GM18519 (cell line): ENCODE data around the gene ZNF335.
"Not testable (repeated sequence)": the region's sequence is repeated elsewhere in the genome, so short reads cannot be mapped to it uniquely, and the experiment has no call there.

Experiments
- ATAC-seq: cut with Tn5 transposase; IDR thresholded peaks from one replicate; pipeline ENCODE4 v1.9.1; 2021; ENCODE audit warnings: mild to moderate bottlenecking, moderate library complexity; ENCODE audit not compliant: unreplicated experiment, low FRiP score

Gene ZNF335

GRCh38 chr20:45956326-45956725, 15.7 kb downstream of the ZNF335 start:
- ATAC-seq, result not testable (repeated sequence)

DNA sequence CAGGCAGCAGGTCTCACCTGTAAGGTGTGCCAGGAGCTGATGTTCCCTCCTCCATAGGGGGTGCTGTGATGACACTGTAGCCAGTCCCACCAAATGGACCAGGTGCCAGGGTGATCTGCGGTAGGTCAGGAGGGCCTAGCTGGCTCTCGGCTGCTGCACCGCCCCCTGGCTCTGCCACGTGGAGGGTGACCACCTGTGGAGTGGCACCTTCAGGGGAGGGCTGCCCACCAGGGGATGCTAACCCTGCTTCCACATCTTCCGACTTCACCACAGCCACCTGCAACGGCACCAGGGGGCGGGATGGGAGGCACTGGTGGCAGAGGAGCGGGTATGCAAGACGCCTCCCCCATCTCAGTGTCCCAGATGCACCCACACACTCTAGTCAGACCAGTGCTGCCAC, 18.3 kb downstream of the ZNF335 start:
- no peak for ATAC-seq

DNA sequence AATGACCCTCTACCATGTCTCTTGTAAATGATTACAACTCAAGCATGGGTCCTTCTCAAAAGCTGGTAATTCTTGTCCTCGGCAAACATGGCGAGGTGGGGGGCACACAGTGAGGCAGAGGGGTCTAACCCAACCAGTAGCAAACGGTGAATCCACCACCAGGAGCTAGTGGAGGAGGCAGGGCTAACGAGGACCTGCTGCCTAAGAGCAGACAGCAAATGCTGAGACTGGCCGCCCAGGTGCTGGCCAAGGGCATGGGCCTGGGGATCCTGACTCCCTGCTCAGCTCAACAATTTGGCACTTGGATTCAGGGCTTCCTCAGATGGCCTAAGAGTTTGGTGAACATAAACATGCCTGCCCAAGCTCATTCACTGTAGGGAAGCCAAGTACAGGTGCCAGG, 19.1 kb downstream of the ZNF335 start:
- ATAC-seq, result no peak

DNA sequence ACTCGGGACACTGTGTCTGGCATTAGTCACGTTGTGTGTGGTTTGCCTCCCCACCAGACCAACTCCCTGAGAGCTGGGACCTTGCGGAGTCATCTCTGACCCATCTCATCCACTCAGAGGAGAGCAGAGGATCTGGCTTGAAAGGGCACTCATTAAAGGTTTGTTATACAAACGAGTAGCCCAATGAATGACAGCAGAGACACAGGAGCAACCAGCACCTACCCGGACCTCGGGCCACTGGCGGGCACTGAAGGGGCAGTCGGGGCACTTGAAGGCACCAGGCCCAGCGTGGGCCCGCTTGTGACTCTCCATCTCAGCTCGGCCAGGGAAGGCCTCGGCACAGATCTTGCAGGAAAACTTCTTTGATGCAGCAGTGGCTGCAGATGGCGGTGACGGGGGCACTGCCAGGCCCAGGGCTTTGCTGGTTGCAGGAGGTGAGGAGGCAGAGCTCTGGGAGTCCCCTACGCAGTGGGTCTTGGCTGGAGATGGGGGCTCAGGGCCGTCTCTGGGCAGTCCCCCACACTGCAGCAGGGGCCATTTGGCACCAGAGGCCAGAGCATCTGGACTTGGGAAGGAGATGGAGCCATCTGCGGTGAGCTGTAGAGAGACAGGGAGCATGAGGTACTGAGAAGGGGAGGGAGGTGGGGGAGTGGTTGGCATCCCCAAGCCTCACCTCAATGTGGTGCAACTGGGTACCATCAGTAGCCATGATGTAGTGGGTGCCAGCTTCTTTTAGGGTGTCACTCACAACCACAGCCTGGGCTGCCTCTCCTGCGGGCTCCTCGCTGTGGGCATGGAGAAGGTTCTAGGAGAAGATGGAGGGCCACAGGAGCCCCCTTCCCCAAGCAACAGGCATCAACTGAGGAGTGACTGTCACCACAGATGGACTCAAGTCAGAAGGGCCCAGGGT, 19.8 kb downstream of the ZNF335 start:
- no peak for ATAC-seq

DNA sequence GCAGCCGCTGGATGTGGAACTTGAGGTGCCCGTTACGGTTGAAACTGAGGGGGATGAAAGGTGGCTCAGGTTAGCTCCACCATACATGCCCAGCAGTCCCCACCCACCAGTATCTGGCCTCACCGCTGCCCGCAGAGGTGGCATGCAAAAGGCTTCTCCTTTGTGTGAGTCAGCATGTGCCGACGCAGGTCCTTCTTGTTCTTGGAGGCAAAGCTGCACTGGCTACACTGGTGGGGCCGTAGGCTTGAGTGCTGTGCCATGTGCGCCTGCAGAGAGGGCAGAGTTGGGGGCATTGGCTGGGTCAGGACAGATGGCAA, 21.7 kb downstream of the ZNF335 start:
- no peak for ATAC-seq

DNA sequence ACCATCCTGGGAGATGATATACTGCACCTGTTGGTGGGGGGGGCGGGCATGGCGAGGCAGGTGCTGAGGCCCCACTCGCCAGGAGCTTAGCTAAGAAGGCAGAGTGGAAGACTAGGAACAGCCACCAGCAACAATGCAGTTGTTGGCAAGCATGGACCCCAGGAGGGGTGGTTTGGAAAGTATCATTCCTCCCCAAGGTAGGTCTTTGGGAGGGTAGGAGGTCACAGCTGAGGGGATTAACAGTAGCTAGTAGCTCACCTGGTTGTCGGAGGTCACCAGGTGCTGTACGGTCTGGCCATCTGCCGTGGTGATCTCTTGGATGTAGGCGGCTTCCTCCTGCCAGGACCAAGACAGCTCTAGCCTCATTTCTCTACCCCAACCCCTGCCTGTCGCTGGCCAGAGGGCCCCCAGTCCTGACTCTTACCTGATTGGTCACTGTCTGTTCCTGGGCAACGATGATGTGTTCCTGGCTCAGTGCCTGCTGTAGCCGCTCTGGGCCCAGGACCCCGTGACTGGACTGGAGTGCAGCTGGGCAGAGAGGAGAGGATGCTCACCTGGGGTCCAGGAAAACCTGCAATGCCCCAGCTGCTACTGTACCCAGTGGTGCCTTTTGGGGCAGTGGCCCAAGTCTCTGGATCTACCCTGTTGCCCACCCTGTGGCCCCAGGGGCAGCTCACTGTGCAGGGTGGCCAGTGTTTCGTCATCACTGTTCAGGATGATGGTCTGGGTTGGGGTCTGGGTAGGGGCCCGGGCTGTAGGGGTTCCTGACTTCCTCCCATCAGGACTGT, 22.3 kb downstream of the ZNF335 start:
- no peak for ATAC-seq

DNA sequence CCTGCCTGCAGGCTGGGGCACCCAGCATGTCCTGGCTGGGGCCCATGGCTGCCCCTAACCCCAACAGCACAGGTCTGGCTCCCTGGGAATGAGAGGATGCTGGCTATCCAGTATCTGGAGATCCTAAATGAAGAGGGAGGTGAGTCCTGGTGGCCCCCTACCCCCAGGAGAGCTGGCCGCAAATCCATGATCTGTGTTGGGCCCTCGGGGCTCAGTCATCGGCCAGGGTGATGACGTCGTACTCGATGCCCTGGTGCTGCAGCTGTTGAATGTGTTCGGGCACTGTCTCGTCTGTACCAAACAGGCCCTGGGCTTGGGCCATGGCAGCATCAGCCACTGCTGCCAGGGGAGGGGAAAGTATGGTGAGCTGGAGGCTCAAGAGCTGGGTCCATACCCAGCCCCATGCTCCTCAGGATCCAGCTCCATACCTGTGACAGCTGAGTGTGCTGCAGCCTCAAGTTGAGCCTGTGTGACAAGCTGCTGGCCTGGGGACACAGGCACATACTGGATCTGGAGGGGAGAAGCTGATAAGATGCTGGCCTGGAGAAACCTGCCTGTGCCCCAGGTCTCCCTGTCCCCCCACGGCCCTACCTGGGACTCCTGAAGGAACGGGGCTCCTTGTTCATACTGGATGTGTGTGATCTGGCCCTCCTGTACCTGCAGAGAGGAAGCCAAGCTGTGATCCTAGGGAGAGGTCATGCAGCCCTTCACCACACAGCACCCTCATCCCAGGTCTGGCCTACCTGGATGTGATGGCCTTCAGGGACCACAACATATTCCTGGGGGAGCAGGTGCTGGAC, 23.1 kb downstream of the ZNF335 start:
- no peak for ATAC-seq

GRCh38 chr20:45948261-45948733, 23.7 kb downstream of the ZNF335 start:
- ATAC-seq, result no peak

DNA sequence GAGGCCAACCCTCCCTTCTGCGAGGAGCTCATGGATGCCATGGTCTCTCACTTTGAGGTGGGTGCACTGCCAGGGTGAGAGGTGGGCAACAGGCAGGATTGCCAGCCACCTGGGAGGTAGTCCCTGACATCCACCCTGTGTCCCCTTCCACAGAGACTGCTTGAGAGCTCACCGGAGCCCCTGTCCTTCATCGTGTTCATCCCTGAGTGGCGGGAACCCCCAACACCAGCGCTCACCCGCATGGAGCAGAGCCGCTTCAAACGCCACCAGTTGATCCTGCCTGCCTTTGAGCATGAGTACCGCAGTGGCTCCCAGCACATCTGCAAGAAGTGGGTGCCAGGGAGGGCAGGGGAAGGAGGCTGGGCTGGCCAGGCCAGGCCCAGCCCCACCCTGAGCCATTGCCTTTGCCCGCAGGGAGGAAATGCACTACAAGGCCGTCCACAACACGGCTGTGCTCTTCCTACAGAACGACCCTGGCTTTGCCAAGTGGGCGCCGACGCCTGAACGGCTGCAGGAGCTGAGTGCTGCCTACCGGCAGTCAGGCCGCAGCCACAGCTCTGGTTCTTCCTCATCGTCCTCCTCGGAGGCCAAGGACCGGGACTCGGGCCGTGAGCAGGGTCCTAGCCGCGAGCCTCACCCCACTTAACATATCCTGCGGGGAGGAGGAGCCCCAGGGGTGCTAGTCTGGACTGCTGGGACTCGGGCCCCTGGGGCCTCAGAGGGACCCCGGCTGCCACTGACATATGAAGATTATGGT, 24.7 kb downstream of the ZNF335 start:
- no peak for ATAC-seq

- no peak for ATAC-seq
These were observed 25.6 kb downstream of the ZNF335 start for GRCh38 chr20:45946149-45946970.

DNA sequence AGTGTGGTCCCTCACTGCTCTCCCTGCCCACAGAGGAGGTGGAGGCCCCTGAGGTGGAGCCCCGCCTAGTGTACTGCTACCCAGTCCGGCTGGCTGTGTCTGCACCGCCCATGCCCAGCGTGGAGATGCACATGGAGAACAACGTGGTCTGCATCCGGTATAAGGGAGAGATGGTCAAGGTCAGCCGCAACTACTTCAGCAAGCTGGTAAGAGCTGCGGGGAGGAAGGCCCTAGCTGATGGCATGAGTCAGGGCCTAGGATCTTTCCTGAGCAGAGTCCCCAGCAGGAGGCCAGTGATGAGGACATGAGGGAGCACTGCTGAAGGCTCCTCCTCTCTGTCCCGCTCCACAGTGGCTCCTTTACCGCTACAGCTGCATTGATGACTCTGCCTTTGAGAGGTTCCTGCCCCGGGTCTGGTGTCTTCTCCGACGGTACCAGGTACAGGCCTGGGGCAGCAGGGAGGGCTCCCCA, 26.3 kb downstream of the ZNF335 start:
- ATAC-seq, result no peak

- ATAC-seq, result no peak
These were observed 26.9 kb downstream of the ZNF335 start for GRCh38 chr20:45944965-45945677.

DNA sequence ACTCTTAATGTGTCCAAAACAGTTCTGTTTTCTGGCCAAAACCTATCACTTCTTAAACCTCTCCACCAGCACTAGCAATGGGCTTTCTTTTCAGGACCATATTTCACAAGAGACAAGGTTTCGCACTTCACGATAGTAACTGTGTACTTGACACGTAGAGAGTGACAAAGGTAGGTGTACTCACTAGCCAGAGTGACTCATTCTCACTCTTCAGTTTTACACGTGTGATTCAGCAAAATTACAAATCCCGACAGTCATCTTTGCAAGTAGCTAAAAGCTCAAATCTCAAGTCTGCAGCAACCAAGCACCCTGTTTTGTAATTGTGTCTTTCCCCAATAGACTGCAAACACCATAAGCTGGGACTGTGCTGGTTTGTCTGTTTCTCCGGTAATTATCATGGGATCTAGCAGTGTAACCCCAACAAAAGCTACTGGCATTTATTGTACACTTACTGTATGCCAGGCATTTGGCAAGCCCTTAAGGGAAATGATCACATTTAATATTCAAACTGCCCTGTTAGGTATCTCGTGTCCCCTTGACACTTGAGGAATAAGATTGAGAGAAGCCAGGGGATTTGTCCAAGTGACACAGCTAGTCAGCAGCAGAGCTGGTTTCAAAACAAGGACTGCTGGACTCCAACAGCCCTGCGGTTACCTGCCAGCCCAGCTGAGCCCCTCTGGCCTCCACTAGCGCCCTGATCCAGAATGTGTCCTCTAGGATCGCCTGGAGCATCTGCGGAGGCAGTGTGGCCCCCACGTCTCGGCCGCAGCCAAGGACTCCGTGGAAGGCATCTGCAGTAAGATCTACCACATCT, 27.6 kb downstream of the ZNF335 start:
- ATAC-seq, result no peak

GRCh38 chr20:45943613-45944012, 28.4 kb downstream of the ZNF335 start:
- no peak for ATAC-seq

DNA sequence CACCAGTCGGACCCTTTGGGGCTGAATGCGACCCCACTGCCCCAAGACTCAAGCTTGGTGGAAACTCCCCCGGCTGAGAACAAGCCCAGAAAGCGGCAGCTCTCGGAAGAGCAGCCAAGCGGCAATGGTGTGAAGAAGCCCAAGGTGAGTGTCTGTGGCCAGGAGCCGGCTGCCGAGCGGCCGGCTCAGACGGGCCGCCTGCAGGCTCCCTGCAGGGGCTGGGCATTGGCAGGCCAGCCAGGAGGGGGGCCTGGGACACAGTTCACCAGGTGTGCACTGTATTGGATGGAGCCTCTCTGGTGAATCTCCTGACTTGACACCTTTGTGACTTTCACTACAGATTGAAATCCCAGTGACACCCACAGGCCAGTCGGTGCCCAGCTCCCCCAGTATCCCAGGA, 31.5 kb downstream of the ZNF335 start:
- no peak for ATAC-seq

- no peak for ATAC-seq
These were observed 31.9 kb downstream of the ZNF335 start for GRCh38 chr20:45940053-45940452.

DNA sequence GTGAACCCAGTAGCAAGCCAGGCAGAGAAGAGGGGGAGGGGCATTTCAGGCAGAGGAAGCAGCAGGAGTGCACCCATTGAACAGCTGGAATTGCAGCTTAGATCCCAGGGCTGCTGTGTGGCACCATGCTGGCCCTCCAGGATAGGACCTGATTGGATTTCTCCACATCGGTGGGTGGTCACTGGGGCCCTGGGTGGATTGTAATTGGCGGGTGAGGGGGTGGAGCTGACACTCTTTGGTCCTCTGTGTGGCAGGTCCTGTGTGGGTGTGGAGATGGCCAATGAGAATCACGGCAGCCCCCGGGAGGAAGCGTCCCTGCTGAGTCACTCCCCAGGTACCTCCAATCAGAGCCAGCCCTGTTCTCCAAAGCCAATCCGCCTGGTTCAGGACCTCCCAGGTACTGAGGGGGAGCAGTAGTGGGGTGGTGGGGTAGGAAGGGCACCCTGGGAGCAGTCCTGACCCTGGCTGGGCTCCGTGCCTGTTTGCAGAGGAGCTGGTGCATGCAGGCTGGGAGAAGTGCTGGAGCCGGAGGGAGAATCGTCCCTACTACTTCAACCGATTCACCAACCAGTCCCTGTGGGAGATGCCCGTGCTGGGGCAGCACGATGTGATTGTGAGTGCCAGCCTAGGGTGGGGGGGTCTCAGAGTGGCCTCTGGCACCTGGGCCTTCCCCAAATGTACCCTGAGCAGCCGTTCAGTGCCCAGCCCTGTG, 33.1 kb downstream of the ZNF335 start:
- ATAC-seq, result no peak
